ENCODE data around the gene DDX28. TPM values are rescaled to one million over a fixed set of nuclear protein-coding genes. Genes with fewer than 3 reads are reported as not detected.

DDX28 gene
- total and polyA plus RNA-seq, 2 of the 4 experiments (the other 2 are of a cell fraction) = 9.2 to 10.0 TPM

GRCh38 chr16:68068926-68069325 is 45.9 kb upstream of the DDX28 start:
- Histone ChIP-seq H3K36me3 (ENCODE audit: control insufficient read depth, insufficient read depth, low read length) (peaks cover 28% of the 10 kb centered on the region), H2AFZ (replicated peaks; ENCODE audit: low read length, poor library complexity) (no peak overlapping the region), H3K23ac (ENCODE audit: low read depth, low read length) (no peak overlapping the region), H2BK5ac (ENCODE audit: low read depth, low read length, poor library complexity, severe bottlenecking) (no peak overlapping the region), H3K18ac (ENCODE audit: low read depth, low read length) (no peak overlapping the region), H2BK20ac (ENCODE audit: low read depth, low read length) (no peak overlapping the region), H4K8ac (ENCODE audit: low read depth in 2 of 2, low read length in 2 of 2) (no peak overlapping the region), H3K27ac (ENCODE audit: insufficient read depth, low read length) (no peak overlapping the region), H2BK15ac (ENCODE audit: low read depth, low read length) (no peak overlapping the region), H3K4me1 (ENCODE audit: control insufficient read depth, insufficient read depth, low read length) (peaks cover 20% of the 10 kb centered on the region), H3K56ac (ENCODE audit: extremely low read depth, insufficient read depth, low read length) (no peak overlapping the region), H3K27me3 (ENCODE audit: control insufficient read depth, insufficient read depth, low read length) (no peaks in the 10 kb centered on the region), H3K9me3 (ENCODE audit: control insufficient read depth, insufficient read depth, low read length) (no peaks in the 10 kb centered on the region), H3K79me1 (ENCODE audit: low read depth in 1 of 2, low read length in 2 of 2) (0 out of 4 replicates have a peak, but pooled peaks cover 0 to 3% of the 10 kb centered on the region in 2 experiments), H3K4ac (ENCODE audit: low read depth, low read length) (no peak overlapping the region), H3K9ac (ENCODE audit: low read depth, low read length) (no peak overlapping the region), H4K5ac (ENCODE audit: low read depth, low read length) (no peak overlapping the region), H3K14ac (replicated peaks; ENCODE audit: low read depth, low read length) (no peak overlapping the region), H3K4me3 (ENCODE audit: insufficient read depth, low read depth, low read length) (no peak overlapping the region), H4K91ac (ENCODE audit: insufficient read depth, low read depth, low read length) (no peak overlapping the region), H2BK120ac (ENCODE audit: low read depth, low read length) (no peak overlapping the region), H4K20me1 (ENCODE audit: insufficient read depth, low read length) (peaks cover 22% of the 10 kb centered on the region), H3K9me1 (ENCODE audit: insufficient read depth, low read length) (peaks cover 24% of the 10 kb centered on the region), H3K4me2 (ENCODE audit: low read depth, low read length) (no peak overlapping the region), H2AK5ac (ENCODE audit: low read depth, low read length) (no peak overlapping the region), H2AK9ac (replicated peaks; ENCODE audit: low read depth, low read length, poor library complexity) (no peak overlapping the region)
- no peak for ATAC-seq (ENCODE audit: low read depth)
- TF ChIP-seq POLR2A (IDR thresholded peaks at IDR 0.05; ENCODE audit: low read depth, low read length) = no peak
- TF ChIP-seq ELK1 (IDR thresholded peaks at IDR 0.05; ENCODE audit: borderline replicate concordance, low read depth, low read length) = no peak
- TF ChIP-seq MAZ (IDR thresholded peaks at IDR 0.05; ENCODE audit: borderline replicate concordance, low read depth, low read length) = no peak
- TF ChIP-seq CEBPB (IDR thresholded peaks at IDR 0.05; ENCODE audit: low read depth, low read length) = no peak
- TF ChIP-seq RAD21 (IDR thresholded peaks at IDR 0.05; ENCODE audit: low read length) = no peak
- no peak for TF ChIP-seq BHLHE40 (IDR thresholded peaks at IDR 0.05; ENCODE audit: low read depth, low read length)
- TF ChIP-seq NFE2L2 (IDR thresholded peaks at IDR 0.05; ENCODE audit: low read depth, low read length) = no peak
- TF ChIP-seq USF2 (IDR thresholded peaks at IDR 0.05; ENCODE audit: low read depth, low read length) = no peak
- TF ChIP-seq CTCF (conservative IDR thresholded peaks at IDR 0.05; ENCODE audit: low read depth, low read length) = no peak
- no peak for TF ChIP-seq CHD1 (IDR thresholded peaks at IDR 0.05; ENCODE audit: low read depth, low read length)
- TF ChIP-seq MXI1 (IDR thresholded peaks at IDR 0.05; ENCODE audit: borderline replicate concordance, low read depth, low read length) = no peak
- no peak for TF ChIP-seq MAFK (IDR thresholded peaks at IDR 0.05; ENCODE audit: low read depth, low read length)
- no peak for TF ChIP-seq FOS (IDR thresholded peaks at IDR 0.05; ENCODE audit: low read depth, low read length)
- TF ChIP-seq RCOR1 (IDR thresholded peaks at IDR 0.05; ENCODE audit: insufficient replicate concordance, low read length) = no peak
- no peak for TF ChIP-seq RFX5 (IDR thresholded peaks at IDR 0.05; ENCODE audit: low read depth, low read length)
- TF ChIP-seq SMC3 (IDR thresholded peaks at IDR 0.05; ENCODE audit: low read depth, low read length) = no peak
- WGBS, 2 experiments (ENCODE audit: extremely low coverage in 2 of 2, insufficient read length in 1 of 2) = 100% methylated on average over 1 of the region's 9 CpGs; no CpG with 5 or more reads in 1 of the 2 experiments
- dilution Hi-C loops (cut with HindIII; ENCODE audit: low sequenced_read_pairs, unreplicated experiment) (no loop called here), intact Hi-C loops (cut with micrococcal nuclease) (no loop called here), in situ Hi-C loops (cut with MboI; ENCODE audit: low sequenced_read_pairs) (no loop called here)
- BruUV-seq (replicated peaks) = no TSS peak
- DNase-seq = no peak
- CTCF ChIA-PET = no interaction called here
- POLR2A ChIA-PET (ENCODE audit: unreplicated experiment) = no interaction called here
